ENCODE measurements around the gene PLXNA4. TPM values are rescaled to one million over a fixed set of nuclear protein-coding genes. Genes with fewer than 3 reads are reported as not detected.

Gene PLXNA4
- total and polyA plus RNA-seq, 8 donors = 0.19 to 1.6 (median 0.47) TPM

- no peak overlapping the region for H3K27ac ChIP-seq
- no peaks in the 10 kb centered on the region for H3K9me3 ChIP-seq
- FAIRE-seq = no peak
- TF ChIP-seq CTCF (IDR thresholded peaks at IDR 0.05) = no peak
- no peak for DNase-seq
- no peaks in the 10 kb centered on the region for H3K27me3 ChIP-seq
- no peaks in the 10 kb centered on the region for H3K36me3 ChIP-seq
- WGBS, 2 donors = 93 to 98% methylated on average over 4 of the region's 4 CpGs
- no peak overlapping the region for H3K4me3 ChIP-seq
- H3K4me1 ChIP-seq = no peaks in the 10 kb centered on the region
- intact Hi-C loops (cut with DNase I) = no loop called here
- no peak for ATAC-seq
Measured at GRCh38 chr7:132425942-132426341, 150.3 kb downstream of the PLXNA4 start.

DNA sequence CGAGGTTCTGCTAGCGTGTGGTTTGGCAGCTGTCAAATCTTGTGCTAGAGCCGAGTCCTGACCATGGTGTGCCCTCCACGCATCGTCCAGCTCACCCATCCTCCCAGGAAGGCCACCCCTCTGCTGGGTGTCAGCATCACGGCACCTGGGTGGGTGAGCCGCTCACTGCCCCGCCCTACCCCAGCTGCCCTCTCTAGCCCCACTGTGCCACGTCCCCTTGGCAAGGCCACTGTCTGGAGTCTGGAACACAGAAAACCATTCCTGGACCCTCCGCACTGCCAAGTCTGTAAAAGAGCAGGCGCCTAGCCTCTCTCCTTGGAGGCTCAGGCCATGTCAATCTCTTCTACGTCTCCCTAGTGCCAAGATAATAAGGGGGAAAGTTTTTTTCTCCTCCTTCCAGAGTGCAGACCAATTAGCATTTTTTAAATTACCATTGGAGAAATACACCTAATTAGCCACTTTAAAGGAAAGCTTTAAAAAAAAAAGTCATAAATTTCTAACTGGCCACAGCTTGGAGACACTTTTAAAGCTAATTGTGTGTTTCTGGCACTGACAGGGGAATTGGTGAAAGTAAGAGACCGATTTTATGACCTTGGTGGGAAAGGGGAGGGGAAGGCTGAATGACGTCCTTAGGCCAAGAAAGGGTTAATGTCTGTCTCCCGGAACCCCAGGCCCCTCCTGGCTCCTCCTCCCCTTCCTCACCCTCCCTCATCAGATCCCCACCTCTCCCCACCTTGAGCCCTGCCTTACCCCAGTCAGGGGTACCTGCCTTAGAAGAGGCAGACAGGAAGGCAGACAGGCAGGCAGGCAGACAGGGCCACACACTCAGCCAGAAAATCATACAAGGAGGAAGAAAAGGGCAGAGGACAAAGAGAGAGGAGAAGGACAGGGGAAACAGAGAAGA lies 151.2 kb downstream of the PLXNA4 start:
- DNase-seq = no peak
- TF ChIP-seq CTCF (IDR thresholded peaks at IDR 0.05) = no peak
- WGBS, 2 donors = 59 to 67% methylated on average over 15 of the region's 15 CpGs

DNA sequence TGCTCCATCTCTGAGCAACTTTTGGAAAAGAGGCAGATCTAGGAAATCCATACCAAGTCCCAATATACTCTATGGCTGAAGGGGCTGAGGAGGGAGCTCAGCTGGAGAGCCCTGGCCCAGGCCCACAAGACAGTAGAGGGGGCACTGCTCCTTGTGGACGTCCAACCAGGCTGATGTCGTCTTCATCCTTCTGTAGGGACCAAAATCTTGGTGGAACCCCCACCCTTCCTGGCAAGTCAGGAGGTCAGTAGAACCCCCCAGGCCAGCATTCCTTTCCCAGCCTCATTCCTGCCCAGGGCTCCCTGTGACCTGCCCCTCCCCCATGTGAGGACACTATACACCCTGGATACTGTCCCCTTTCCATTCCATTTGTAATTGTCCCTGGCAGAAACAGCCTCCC lies 152.0 kb downstream of the PLXNA4 start:
- no peak for DNase-seq
- intact Hi-C loops (cut with DNase I) = no loop called here
- H3K4me3 ChIP-seq = no peak overlapping the region
- H3K36me3 ChIP-seq = no peaks in the 10 kb centered on the region
- no peak for FAIRE-seq
- WGBS, 2 donors = 64 to 95% methylated on average over 2 of the region's 2 CpGs
- no peak overlapping the region for H3K27ac ChIP-seq
- no peaks in the 10 kb centered on the region for H3K27me3 ChIP-seq
- TF ChIP-seq CTCF (IDR thresholded peaks at IDR 0.05) = no peak
- no peaks in the 10 kb centered on the region for H3K9me3 ChIP-seq
- no peak for ATAC-seq
- H3K4me1 ChIP-seq = no peaks in the 10 kb centered on the region

More for the DNA sequence above, 151.2 kb downstream of the PLXNA4 start:
- Histone ChIP-seq H3K27me3 (no peaks in the 10 kb centered on the region), H3K9me3 (no peaks in the 10 kb centered on the region), H3K4me1 (no peaks in the 10 kb centered on the region), H3K4me3 (no peak overlapping the region), H3K36me3 (no peaks in the 10 kb centered on the region), H3K27ac (no peak overlapping the region)
- no peak for FAIRE-seq
- intact Hi-C loops (cut with DNase I) = no loop called here
- ATAC-seq = no peak

- no peaks in the 10 kb centered on the region for H3K36me3 ChIP-seq
- TF ChIP-seq CTCF (IDR thresholded peaks at IDR 0.05) = no peak
- DNase-seq (no peak), ATAC-seq (no peak), FAIRE-seq (no peak)
- H3K4me3 ChIP-seq = no peak overlapping the region
- H3K27ac ChIP-seq = no peak overlapping the region
- H3K4me1 ChIP-seq = no peaks in the 10 kb centered on the region
- H3K9me3 ChIP-seq = no peaks in the 10 kb centered on the region
- intact Hi-C loops (cut with DNase I) = no loop called here
- 78 to 85% methylated on average over 10 of the region's 10 CpGs for WGBS, 2 donors
- H3K27me3 ChIP-seq = no peaks in the 10 kb centered on the region
Measured at GRCh38 chr7:132423594-132424200, 152.6 kb downstream of the PLXNA4 start.

Data from pancreas (tissue), 10 donors.